ENCODE measurements around the gene CYP1A2. TPM values are rescaled to one million over a fixed set of nuclear protein-coding genes. Genes with fewer than 3 reads are reported as not detected.
"Not testable (repeated sequence)": the region's sequence is repeated elsewhere in the genome, so short reads cannot be mapped to it uniquely, and the experiment has no call there.

Gene CYP1A2
- total RNA-seq, 1 experiment from 2014 or later, result not detected

- not testable (repeated sequence) for DNase-seq (ENCODE audit: low spot score)
Observed at GRCh38 chr15:74738239-74738638, 10.4 kb upstream of the CYP1A2 start.

- no peak for DNase-seq (ENCODE audit: low spot score)
Observed at GRCh38 chr15:74742422-74742821, 6.2 kb upstream of the CYP1A2 start.

- DNase-seq (ENCODE audit: low spot score), result no peak
Observed at GRCh38 chr15:74746389-74746788, 2.3 kb upstream of the CYP1A2 start.

- no peak for DNase-seq (ENCODE audit: low spot score)
Observed at GRCh38 chr15:74749832-74750231, 1.2 kb downstream of the CYP1A2 start.

GRCh38 chr15:74750751-74751150 is 2.1 kb downstream of the CYP1A2 start:
- no peak for DNase-seq (ENCODE audit: low spot score)

GRCh38 chr15:74752011-74752410 is 3.4 kb downstream of the CYP1A2 start:
- DNase-seq (ENCODE audit: low spot score), result no peak

- DNase-seq (ENCODE audit: low spot score), result peak; percentile 62
Observed at GRCh38 chr15:74752531-74752930, 3.9 kb downstream of the CYP1A2 start.

GRCh38 chr15:74754593-74755215 is 6.1 kb downstream of the CYP1A2 start:
- DNase-seq (ENCODE audit: low spot score), result no peak

GRCh38 chr15:74758736-74759135 is 10.1 kb downstream of the CYP1A2 start:
- no peak for DNase-seq (ENCODE audit: low spot score)

GRCh38 chr15:74762791-74763150 is 14.1 kb downstream of the CYP1A2 start:
- no peak for DNase-seq (ENCODE audit: low spot score)

- DNase-seq (ENCODE audit: low spot score), result no peak
Observed at GRCh38 chr15:74763416-74763815, 14.8 kb downstream of the CYP1A2 start.

GRCh38 chr15:74767167-74768098 is 18.8 kb downstream of the CYP1A2 start:
- no peak for DNase-seq (ENCODE audit: low spot score)

GRCh38 chr15:74768099-74768770 is 19.6 kb downstream of the CYP1A2 start:
- no peak for DNase-seq (ENCODE audit: low spot score)

- peak; percentile 42 for DNase-seq (ENCODE audit: low spot score)
Observed at GRCh38 chr15:74768771-74769342, 20.2 kb downstream of the CYP1A2 start.

GRCh38 chr15:74769463-74770025 is 20.9 kb downstream of the CYP1A2 start:
- DNase-seq (ENCODE audit: low spot score), result no peak

GRCh38 chr15:74770211-74770903 is 21.7 kb downstream of the CYP1A2 start:
- no peak for DNase-seq (ENCODE audit: low spot score)

GRCh38 chr15:74773329-74773728 is 24.7 kb downstream of the CYP1A2 start:
- DNase-seq (ENCODE audit: low spot score), result no peak

- no peak for DNase-seq (ENCODE audit: low spot score)
Observed at GRCh38 chr15:74773731-74774252, 25.1 kb downstream of the CYP1A2 start.

GRCh38 chr15:74775132-74775562 is 26.5 kb downstream of the CYP1A2 start:
- no peak for DNase-seq (ENCODE audit: low spot score)

GRCh38 chr15:74775894-74776293 is 27.2 kb downstream of the CYP1A2 start:
- no peak for DNase-seq (ENCODE audit: low spot score)
